Sigmoid colon (tissue), 4 donors: ENCODE measurements around the gene STIM2.

Experiments
- CTCF ChIP-seq, 4 experiments: fragments of 450-650 bp in 3 of 4; fragments of 200-600 bp in 1 of 4; IDR thresholded peaks; one replicate each; pipeline ENCODE4 v1.5.1; 2016 to 2019; ENCODE audit warnings: antibody characterized with exemption in 4 of 4, mild to moderate bottlenecking in 3 of 4, moderate library complexity in 2 of 4
- EP300 ChIP-seq, 4 donors: sonication (generic); formaldehyde crosslinking; IDR thresholded peaks; one replicate each; pipeline ENCODE4 v1.6.1; 2017; ENCODE audit warnings: antibody characterized with exemption in 4 of 4
- POLR2A ChIP-seq, 2 donors: fragments of 450-650 bp; IDR thresholded peaks; one replicate each; pipeline ENCODE4 v1.6.1; 2016; ENCODE audit warnings: antibody characterized with exemption in 2 of 2, mild to moderate bottlenecking in 2 of 2, moderate library complexity in 2 of 2
- POLR2AphosphoS5 ChIP-seq, 4 donors: sonication (generic); formaldehyde crosslinking; IDR thresholded peaks; one replicate each; pipeline ENCODE4 v1.6.1; 2017; ENCODE audit warnings: antibody characterized with exemption in 4 of 4

GRCh38 chr4:26836539-26836938 is 24.1 kb upstream of the STIM2 start:
- TF ChIP-seq CTCF (IDR thresholded peaks at IDR 0.05) (no peak), POLR2AphosphoS5 (IDR thresholded peaks at IDR 0.05) (no peak), EP300 (IDR thresholded peaks at IDR 0.05) (no peak), POLR2A (IDR thresholded peaks at IDR 0.05) (no peak)
